Loucy (cell line): Measurements from ENCODE around the gene CEP43.

Experiments
- H2AFZ ChIP-seq: fragments of 200-600 bp; sonication (generic); 2 replicates; pipeline ENCODE4 v1.6.0; 2016; ENCODE audit warnings: antibody characterized with exemption, mild to moderate bottlenecking, low read length, moderate library complexity
- H3F3A ChIP-seq: fragments of 200-600 bp; 2 replicates; pipeline ENCODE4 v1.6.0; 2016; ENCODE audit warnings: antibody characterized with exemption, low read depth, mild to moderate bottlenecking
- H3K27me3 ChIP-seq: fragments of 200-600 bp; sonication (generic); 2 replicates; pipeline ENCODE4 v1.6.1; 2014; ENCODE audit warnings: low read length, mild to moderate bottlenecking; ENCODE audit not compliant: insufficient read depth, poor library complexity, severe bottlenecking
- H3K36me3 ChIP-seq: fragments of 200-600 bp; sonication (generic); 2 replicates; pipeline ENCODE4 v1.6.1; 2016; ENCODE audit warnings: low read length; ENCODE audit not compliant: insufficient read depth
- H3K4me1 ChIP-seq: fragments of 200-600 bp; sonication (generic); 2 replicates; pipeline ENCODE4 v1.5.1; 2014; ENCODE audit warnings: low read length, mild to moderate bottlenecking; ENCODE audit not compliant: insufficient read depth, poor library complexity, severe bottlenecking
- H3K4me2 ChIP-seq: fragments of 200-600 bp; sonication (generic); 2 replicates; pipeline ENCODE4 v1.6.0; 2014; ENCODE audit warnings: antibody characterized with exemption, low read length, low read depth, mild to moderate bottlenecking; ENCODE audit not compliant: poor library complexity, severe bottlenecking
- H3K4me3 ChIP-seq: fragments of 200-600 bp; sonication (generic); 2 replicates; pipeline ENCODE4 v1.5.1; 2014; ENCODE audit warnings: low read length, mild to moderate bottlenecking, mixed read lengths; ENCODE audit not compliant: poor library complexity, severe bottlenecking
- H3K79me2 ChIP-seq: fragments of 200-600 bp; sonication (generic); 2 replicates; pipeline ENCODE4 v1.6.1; 2014; ENCODE audit warnings: low read length; ENCODE audit not compliant: insufficient read depth
- H3K9ac ChIP-seq: fragments of 200-600 bp; sonication (generic); 2 replicates; pipeline ENCODE4 v1.6.0; 2014; ENCODE audit warnings: mild to moderate bottlenecking, low read depth, low read length, moderate library complexity; ENCODE audit not compliant: poor library complexity, severe bottlenecking
- H3K9me2 ChIP-seq: fragments of 200-600 bp; sonication (generic); replicated peaks from 2 replicates; pipeline ENCODE4 v1.6.1; 2016; ENCODE audit warnings: low read depth, low read length, mixed read lengths
- H3K9me3 ChIP-seq: fragments of 200-600 bp; sonication (generic); 2 replicates; pipeline ENCODE4 v1.6.1; 2014; ENCODE audit warnings: mild to moderate bottlenecking, antibody characterized with exemption, low read length, low read depth; ENCODE audit not compliant: insufficient read depth
- H4K20me1 ChIP-seq: fragments of 200-600 bp; sonication (generic); 2 replicates; pipeline ENCODE4 v1.6.0; 2014; ENCODE audit warnings: antibody characterized with exemption, low read length, mild to moderate bottlenecking; ENCODE audit not compliant: insufficient read depth, poor library complexity, severe bottlenecking
- CTCF ChIP-seq: fragments of 200-600 bp; sonication (generic); conservative IDR thresholded peaks from 2 replicates; pipeline ENCODE4 v1.5.1; 2014; ENCODE audit warnings: mild to moderate bottlenecking, antibody characterized with exemption, low read length
- EZH2phosphoT487 ChIP-seq: fragments of 200-600 bp; IDR thresholded peaks from 2 replicates; pipeline ENCODE4 v1.6.1; 2018; ENCODE audit warnings: antibody characterized with exemption, mild to moderate bottlenecking, moderate library complexity, borderline replicate concordance

The CEP43 gene

DNA sequence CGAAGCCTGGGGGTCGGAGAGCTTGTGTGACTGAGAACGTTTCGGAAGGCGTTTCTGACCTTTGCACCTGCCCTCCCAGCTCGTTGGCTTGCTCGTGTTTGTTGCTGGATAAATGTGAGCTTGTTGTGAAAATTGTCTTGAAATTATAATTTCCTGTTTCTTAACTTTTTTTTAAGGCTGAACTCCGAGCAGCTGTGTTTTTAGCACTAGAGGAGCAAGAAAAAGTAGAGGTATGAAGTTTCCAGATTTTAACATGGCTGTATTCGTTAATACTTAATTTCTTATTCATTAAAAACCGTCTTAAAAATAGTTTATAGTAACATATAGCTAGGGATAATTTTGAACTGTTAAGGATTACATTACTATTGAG is 672 bp downstream of the CEP43 start:
- TF ChIP-seq CTCF (no peak), EZH2phosphoT487 (no peak)
- no peaks in the 10 kb centered on the region for H3K27me3 ChIP-seq
- H3K4me3 ChIP-seq, result peak overlapping the region; percentile 96
- H2AFZ ChIP-seq, result peak overlapping the region; percentile 78
- H3K36me3 ChIP-seq, result no peaks in the 10 kb centered on the region; the same call in 1 of the 2 replicates
- H4K20me1 ChIP-seq, result peaks cover 52% of the 10 kb centered on the region
- H3K9me3 ChIP-seq, result no peaks in the 10 kb centered on the region
- no peaks in the 10 kb centered on the region for H3F3A ChIP-seq
- no peaks in the 10 kb centered on the region for H3K9me2 ChIP-seq
- peaks cover 92% of the 10 kb centered on the region for H3K79me2 ChIP-seq
- H3K4me2 ChIP-seq, result peak overlapping the region; percentile 98
- H3K9ac ChIP-seq, result peak overlapping the region; percentile 94
- H3K4me1 ChIP-seq, result peaks cover 53% of the 10 kb centered on the region

- Histone ChIP-seq H3K4me2 (peak overlapping the region; percentile 98), H3K36me3 (peaks cover 7% of the 10 kb centered on the region), H2AFZ (no peak overlapping the region), H3K4me3 (peak overlapping the region; percentile 96), H3K9ac (peak overlapping the region; percentile 94), H3K79me2 (peaks cover 91% of the 10 kb centered on the region), H4K20me1 (peaks cover 52% of the 10 kb centered on the region), H3K4me1 (peaks cover 53% of the 10 kb centered on the region), H3F3A (no peaks in the 10 kb centered on the region), H3K9me2 (no peaks in the 10 kb centered on the region), H3K9me3 (no peaks in the 10 kb centered on the region), H3K27me3 (no peaks in the 10 kb centered on the region)
- no peak for TF ChIP-seq EZH2phosphoT487
Measured at GRCh38 chr6:167000759-167001158, 1.6 kb downstream of the CEP43 start.

- Histone ChIP-seq H3K36me3 (peaks cover 19% of the 10 kb centered on the region), H2AFZ (no peak overlapping the region)
Measured at GRCh38 chr6:167005350-167006159, 6.4 kb downstream of the CEP43 start.

More at GRCh38 chr6:167005350-167006159, 6.4 kb downstream of the CEP43 start:
- no peaks in the 10 kb centered on the region for H3K9me2 ChIP-seq
- no peak overlapping the region for H3K4me2 ChIP-seq
- no peaks in the 10 kb centered on the region for H3F3A ChIP-seq
- no peak overlapping the region for H3K4me3 ChIP-seq
- H4K20me1 ChIP-seq, result peaks cover 27% of the 10 kb centered on the region
- H3K27me3 ChIP-seq, result no peaks in the 10 kb centered on the region
- no peak overlapping the region for H3K9ac ChIP-seq
- H3K4me1 ChIP-seq, result peaks cover 31% of the 10 kb centered on the region
- TF ChIP-seq EZH2phosphoT487, result no peak
- TF ChIP-seq CTCF, result no peak
- no peaks in the 10 kb centered on the region for H3K9me3 ChIP-seq
- H3K79me2 ChIP-seq, result peaks cover 57% of the 10 kb centered on the region
